ENCODE data around the gene GABRG3.

GABRG3 gene

DNA sequence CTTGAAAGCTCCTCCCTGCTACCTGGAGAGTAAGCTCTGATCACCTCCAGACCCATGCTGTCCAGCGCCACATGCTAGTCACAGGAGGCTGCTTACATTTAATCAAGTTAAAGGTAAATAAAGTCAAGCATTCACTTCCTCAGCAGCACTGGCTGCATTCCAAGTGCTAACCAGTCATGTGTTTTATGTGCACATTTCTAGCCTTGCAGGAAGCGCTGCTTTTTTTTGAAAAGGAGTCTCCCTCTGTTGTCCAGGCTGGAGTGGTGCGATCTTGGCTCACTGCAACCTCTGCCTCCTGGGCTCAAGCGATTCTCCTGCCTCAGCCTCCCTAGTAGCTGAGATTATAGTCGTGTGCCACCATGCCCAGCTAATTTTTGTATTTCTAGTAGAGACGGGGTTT, 279.2 kb downstream of the GABRG3 start:
- DNase-seq = no peak

DNA sequence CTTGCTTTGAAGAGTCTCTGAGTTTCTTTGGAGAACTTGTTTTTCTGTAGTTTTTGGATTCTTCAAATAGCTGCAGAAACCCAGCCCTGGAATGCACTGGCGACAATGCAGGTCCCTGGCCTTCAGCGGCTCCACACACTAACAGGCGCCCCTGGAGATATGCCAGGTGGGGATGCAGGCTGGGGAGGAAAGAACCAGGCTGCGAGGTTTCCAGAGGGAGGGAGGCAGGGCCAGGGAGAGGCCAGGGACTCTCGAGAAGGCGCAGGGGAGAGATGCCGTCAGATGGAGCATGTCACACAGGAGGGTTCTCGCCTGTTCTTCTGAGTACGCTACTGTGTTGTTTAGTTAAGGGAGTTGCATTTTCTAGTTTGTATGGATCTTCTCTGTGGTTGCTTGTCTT, 283.1 kb downstream of the GABRG3 start:
- DNase-seq = no peak

DNA sequence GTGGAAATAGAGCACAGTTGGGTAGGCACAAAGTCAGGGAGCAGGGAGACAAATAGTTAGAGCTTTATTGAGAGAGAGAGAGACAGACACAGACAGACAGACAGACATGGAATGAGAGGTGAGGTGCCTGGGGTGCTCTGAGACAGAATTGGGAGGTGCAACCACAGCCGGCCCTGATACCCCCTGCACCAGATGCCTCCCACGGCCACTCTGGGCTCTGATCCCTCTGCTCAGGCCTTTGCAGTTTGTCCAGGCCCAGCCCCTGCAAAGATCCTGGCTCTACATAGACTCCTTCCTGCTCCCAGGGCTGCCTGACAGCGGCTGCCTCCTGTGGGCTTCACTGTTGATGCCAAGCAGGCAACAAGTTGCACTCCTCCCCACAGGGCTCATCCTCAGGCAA, 283.8 kb downstream of the GABRG3 start:
- no peak for DNase-seq

DNA sequence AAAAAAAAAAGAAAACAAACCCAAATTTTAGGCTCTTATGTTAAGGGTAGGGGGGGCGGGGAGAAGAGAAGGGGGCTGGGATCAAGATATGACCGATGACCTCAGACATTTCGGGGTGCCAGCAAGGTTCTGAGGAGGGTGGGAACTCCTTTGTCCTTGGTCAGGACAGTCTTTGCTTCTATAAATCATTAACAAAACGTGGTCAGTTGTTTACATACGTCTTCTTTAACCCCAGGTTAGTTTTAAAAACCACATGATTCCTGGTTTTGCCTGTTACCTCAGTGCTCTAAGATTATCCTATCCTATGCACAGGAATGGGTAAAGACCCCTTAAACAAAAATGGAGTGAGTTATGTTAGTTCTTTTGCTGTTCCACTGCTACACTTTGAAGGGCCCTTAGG, 285.5 kb downstream of the GABRG3 start:
- no peak for DNase-seq

DNA sequence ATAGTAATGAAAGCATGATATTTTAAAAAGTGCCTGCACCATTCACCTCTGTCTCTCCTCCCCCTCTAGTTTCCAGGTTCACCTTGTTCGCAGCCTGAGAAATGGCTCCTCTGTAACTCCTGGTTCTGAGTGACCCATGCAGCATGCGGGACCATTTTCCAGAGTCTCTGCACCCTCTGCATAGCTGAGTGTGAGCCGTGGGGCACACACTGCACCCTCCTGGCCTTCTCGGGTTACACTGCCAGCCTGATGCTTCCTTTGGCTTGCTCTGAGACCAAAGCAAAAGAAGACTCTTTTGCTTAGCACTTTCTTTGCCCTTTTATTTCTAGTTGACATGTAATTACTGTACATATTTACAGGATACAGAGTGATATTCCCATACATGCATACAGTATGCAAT, 287.3 kb downstream of the GABRG3 start:
- DNase-seq = no peak

DNA sequence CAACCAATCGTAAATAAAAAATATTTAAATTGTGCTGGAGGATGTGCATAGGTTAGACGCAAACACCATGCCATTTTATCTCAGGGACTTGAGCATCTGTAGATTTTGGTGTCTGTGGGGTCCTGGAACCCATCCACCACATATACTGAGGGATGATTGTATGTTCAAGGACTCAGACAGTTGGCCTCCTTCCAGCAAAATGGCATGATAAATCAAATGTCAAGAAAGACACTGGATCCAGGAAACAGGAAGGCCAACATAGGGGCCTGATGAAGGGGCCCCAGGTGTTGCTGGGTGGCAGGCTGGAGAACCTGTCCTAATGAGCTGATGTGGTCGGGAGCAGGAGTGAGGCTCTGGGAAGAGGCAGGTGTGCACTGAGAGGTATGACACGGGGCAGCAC, 289.5 kb downstream of the GABRG3 start:
- no peak for DNase-seq

DNA sequence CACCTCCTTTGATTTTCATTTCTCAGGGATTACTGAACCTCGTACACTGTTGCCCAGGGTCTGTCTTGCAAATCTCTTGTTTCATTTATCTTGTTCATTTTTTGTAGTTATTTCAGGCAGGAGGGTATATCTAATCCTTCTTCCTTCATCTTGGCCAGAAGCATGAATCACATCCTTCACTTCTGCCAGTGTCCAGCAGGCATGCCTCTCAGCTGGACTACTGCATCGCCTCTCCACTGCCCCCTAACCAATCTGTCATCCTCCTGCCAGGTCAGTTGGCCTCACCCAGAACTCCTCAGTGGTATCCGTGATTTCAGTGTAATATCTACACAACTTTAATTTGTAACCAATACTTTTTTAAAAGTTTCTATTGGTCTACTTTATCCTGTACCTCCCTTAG, 297.9 kb downstream of the GABRG3 start:
- DNase-seq = no peak

DNA sequence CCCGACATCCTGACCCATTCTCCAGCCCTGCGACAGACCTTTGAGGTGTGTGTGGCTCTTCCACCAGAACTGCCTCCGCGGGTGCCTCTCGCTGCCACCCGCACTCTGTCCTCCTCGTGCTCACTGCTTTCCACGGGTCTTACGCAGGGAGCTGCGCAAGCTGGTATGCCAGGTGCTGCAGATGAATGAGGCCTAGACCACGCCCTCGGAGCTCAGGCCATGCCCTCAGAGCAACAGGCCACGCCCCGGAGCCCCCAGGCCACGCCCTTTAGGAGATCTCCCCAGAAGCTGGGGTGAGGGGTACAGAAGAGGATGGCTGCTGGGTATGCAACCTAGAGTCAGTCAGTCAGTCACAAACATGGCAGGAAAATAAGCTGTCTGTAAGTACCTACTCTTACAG, 300.3 kb downstream of the GABRG3 start:
- DNase-seq = no peak

DNA sequence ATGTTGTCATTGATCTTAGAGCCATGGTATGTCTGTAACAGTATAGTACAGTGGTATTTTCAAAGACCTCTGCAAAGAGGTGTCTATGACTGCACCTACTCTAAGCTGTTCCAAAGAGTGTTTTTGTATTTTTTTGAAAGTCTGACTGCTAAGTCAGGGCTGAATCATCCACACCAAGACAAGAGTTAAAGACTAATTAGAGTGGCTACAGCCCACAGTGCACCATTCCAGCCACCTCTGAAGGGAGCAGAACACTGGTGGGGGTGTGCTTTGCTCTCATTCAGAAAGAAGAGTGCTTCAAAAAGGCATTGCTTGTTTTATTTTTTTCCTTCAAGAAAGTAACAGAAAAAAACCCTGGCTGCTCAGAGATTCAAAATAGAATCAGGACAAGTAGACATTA, 301.4 kb downstream of the GABRG3 start:
- no peak for DNase-seq

DNA sequence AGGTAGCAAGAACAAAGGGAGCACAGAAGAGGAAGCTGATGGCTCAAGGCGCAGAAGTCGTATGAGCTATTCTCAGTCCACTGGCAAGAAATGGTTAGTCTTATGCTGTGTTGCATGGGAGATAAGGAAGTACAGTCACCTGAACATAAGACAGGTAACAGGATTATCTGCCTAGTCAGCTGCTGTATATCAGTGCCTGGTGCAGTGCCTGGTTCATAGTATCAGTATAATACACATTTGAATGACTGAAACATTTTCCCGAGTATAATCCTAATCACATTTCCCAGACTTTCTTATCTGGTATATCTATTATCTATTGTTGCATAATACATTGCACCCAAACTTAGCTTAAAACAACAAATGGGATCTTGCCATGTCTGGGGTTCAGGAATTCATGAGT, 302.5 kb downstream of the GABRG3 start:
- no peak for DNase-seq

DNA sequence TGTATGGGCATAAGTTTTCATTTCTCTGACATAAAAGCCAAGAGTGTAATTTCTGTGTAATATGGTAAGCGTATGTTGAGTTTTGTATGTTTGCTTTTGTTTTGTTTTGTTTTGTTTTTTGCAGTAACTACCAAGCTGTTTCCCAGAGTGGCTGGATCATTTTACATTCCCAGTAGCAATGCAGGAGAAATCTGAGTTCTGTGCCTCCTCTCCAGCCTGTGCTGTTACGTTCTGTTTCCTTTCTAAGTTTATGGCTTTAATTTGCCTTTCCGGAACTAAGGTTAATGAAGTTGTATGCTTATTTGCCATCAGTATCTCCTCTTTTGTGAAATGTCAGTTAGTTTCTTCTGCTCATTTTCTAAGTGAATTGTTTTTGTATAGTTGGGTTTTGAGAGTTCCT, 307.8 kb downstream of the GABRG3 start:
- DNase-seq = no peak

DNA sequence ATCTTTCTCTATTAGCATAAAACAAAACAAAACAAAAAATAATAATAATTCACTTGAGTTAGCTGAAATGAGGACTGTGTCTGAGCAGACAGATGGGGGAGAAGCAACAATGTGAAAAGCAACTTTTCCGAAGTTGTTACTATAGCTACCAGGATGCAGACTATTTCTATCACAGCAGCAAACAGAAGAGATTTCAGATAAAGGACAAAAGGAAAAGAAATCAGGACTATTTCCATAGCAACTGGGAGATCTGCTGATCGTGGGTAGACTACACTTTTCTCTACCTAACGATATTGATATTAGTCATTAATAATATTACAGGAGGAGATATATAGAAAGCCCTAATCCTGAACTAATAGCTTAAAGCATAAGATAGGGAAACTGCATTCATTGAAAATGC, 321.7 kb downstream of the GABRG3 start:
- DNase-seq = no peak

DNA sequence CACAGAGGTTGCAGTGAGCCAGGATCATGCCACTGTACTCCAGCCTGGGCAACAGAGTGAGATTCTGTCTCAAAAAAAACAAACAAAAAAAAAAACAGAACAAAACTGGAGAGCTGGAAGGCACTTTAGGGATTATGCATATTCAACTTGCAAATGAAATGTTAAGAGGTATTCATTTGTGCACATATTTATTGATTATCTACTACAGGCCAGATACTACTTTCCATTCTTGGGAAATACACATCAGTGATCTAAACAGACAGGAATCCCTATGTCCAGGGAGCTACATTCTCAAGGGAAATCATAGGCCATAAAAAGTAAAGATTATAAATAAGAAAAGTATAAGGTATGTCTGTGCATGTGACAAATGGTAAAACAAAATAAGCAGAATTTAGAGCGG, 322.6 kb downstream of the GABRG3 start:
- no peak for DNase-seq

DNA sequence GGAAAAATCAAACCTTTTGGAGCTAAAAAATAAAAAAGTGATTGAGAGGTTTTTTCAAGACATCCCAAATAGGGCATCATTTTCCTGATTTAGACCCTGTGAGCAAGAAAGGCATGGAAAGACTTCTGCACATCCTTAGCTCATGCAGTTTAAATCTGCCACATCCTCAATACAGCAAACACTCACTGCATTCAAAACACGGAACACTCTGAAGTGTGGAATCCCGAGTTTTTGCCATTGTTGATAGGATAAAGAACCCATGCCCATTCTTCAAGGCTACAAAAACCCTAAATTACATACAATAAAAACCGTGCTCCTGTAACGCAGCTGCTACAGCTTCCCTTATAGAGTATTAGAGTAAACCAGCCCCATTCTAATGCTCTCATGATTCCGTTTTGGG, 346.8 kb downstream of the GABRG3 start:
- DNase-seq = no peak

DNA sequence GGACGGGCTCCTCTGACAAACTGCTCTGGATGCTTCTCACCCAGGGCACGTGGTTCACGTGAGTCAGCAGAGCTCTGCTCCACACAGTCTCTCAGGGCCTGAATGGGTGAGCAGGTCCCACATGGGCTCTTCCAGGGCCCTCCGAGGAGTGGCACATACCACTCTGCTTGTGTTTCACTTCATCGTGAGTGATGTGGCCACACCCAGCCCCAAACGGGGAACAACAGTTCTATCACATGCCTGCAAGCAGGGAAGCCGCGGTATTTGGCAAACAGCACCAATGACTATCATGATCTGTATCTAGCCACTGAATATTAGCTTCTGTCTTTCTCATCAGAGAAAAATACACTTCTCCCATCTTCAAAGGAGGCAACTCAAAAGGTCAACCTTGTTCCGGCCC, 352.8 kb downstream of the GABRG3 start:
- DNase-seq = no peak

DNA sequence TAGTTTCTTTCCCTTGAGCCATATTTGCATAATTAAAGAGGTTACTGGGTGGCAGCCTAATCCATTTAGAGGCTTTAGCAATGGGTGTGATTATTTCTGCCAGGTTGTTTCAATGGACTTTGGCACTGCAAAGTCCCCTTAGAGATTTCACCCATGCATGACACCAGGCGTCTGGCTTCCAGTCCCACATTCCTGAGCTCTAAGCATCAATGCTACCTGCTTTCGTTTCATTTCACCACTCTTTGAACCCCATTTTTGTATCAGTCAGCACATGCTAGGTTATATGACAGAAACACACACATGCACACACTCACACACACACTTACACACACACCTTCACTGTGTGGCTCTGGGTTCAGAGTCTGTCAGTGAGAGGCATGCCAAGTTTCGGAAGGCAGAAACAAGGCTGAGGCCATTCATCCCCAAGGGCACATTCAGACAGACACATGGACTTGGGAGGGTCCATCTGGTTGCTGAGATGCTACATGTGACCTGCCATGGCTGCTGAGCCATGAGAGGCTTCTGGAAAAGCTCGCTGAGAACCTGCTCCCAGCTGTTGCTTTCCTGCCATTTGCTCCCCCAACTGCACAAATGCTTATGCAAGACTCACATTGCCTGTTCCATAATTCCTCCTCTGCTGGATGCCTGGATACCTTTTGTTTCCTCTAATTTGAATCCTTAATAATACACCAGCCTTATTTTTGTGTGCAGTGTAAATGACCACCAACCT, 354.1 kb downstream of the GABRG3 start:
- no peak for DNase-seq

DNA sequence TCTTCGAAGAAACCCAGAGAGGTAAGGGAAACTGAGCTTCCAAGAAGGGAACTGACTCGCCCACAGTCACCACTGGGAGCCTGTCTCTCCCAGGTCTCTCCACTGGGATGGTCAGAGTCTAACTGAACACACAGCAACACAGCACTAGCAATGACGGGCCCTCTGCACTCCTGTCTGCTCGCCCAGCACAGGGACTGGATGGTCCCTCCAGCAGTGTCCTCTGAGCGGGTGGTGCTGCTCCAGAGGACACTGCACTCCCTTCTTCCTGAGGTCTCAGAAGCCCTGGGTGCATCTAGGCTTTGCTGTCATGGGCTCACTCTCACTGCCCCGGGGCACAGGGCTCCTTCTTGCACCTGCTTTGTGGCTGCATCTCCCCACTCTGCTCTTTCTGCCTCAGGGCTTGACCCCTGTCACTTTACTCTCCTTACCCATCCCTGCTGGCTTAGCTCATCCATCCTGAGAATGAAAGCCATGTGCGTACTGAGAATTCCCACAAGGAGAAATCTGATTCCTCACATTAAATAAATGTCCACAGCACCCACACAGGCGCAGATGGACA, 356.6 kb downstream of the GABRG3 start:
- no peak for DNase-seq

DNA sequence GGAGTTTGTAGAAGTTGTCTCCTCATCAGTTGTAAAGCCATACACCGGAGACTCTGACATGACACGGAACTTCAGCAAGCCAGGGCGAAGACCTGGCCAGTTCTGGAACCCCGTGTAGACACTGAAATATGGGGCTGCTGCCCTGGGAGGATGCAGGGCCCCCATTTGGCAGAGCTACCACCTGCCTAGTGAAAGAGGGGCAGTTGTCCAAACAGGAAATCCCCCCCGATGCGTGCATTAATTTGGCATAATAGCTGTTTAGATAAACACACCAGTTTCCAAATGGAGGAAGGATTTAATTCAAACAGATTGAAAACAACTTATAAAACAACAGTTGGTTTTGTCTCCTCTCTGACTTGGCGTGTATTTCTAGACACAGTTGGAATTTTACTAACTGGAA, 357.2 kb downstream of the GABRG3 start:
- no peak for DNase-seq

DNA sequence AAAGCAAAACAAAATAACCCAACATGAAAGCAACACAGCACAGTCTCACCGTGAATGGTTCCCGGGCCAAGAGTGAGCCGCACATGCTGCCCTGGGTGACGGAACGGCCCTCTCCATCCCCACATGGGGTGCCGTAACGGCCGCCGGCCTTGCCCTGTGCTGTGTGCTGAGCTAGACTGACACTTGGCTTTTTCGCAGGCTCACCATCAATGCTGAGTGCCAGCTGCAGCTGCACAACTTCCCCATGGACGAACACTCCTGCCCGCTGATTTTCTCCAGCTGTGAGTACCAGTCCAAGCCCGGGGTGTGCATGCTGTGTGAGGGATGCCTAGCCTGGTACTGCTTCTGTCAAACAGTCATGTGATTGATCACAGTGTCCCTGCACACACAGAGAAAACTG, 357.6 kb downstream of the GABRG3 start:
- no peak for DNase-seq

DNA sequence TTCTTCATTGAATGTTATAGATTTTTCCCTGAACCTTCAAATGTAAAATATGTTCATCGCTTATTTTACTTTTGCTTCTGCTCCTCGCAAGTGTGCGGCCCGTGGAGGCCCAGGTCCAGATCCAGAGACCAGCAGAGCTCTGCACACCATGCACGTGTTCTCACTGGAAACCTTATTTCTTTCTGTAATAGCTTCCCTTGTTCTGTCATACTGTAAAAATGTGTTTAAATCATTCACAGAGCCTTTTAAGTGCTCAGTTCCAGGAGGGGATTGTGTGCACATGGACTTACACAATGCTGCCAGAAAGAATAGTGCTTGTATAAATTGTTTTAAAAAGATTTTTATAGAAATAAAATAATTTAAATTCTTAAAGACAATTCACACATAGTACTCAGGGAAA, 359.3 kb downstream of the GABRG3 start:
- no peak for DNase-seq

DNA sequence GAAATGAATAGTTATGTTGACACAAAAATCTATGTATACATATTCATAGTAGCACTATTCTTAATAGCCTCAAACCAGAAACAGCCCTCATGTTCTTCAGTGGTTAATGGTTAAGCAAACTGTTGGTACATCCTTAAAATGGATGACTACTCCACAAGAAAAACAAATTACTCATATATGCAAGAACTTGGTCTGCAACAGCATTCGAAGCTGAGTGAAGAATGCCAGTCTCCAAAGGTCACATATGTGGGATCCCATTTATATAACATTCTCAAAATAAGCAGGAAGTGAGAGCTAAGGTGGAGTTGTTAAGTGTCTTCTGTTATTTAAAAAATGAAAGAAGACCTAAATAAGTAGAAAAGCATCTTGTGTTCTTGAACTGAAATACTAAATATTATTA, 365.7 kb downstream of the GABRG3 start:
- no peak for DNase-seq

DNA sequence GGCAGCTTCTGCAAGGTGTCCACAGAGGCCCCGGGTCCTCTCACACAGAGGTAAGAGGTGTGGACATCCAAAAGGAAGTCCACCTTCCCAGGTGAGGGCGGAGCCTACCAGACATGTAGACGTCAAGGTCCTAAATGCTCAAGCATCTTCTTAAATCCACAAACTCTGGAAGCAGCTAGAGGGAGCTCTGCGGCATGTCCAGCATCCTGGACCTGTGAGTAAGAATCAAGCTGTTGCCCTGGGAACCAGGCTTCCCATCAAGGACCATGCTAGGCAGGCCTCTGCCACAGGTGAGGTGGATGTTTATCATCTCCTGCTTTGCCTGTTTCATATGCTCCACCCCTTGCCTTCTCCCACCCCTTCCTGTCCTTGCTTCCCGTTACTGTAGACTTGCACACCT, 368.2 kb downstream of the GABRG3 start:
- DNase-seq = no peak

DNA sequence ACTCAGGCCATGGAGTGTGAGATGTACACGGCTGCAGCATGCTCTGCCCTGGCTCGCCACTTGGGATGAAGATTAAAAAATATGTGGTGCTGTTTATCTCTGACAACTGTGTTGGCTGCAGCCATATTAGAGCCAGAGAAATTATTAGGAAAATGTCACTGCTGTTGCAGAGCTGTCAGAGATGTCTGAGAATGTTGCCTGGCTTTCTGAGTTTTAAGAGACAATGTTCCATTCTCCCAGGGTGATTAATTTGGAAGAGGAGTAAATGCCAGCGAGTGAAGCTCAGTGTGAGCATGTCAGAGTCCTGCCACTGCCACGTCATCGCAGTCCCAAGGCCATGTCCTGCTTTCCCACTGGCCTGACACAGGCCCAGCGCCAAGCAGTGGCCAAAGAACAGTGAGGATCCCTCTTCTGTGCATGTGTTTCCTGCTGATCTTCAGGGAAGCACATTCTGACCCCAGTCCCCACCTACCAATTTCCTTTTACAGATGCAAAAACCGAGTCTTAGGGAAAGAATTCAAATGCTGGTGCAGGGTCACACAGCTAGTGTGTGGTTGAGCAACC, 370.9 kb downstream of the GABRG3 start:
- DNase-seq = no peak

DNA sequence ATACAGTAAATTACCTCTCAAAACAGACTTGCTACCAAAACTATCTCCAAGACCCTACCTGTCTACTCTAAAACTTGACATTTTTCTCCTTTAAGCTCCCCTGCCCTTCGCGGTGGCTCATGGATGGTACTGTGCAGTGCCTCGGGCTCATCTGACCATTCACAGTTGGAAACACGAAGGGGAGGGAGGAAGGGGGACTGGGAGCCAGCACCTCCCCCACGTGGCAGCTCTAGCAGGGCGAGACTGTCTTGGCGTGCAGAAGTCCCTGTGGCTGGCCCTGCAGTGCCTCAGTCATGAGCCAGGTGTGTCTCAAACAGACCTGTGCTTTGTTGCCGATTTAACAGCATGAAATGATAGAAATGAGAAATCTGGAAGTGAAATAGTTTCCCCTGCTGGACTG, 372.0 kb downstream of the GABRG3 start:
- DNase-seq = no peak

DNA sequence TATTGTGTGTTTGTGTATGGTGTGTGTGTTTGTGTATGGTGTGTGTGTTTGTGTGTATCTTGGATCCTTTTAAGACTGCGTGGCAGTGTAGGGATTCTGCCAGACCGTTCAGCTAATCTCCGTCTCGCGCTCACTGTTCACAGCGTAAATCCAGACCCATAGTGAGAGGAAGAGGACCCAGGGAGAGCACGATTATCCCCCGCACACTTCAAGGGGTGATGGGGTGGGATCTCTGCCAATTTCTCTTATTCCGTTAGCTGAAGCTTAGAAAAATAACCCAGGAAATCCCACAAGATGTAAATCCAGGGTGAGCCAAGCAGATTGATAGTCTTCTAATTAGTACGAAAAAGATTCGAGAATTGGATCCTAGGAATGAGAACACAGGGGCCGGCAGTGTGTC, 381.2 kb downstream of the GABRG3 start:
- no peak for DNase-seq
